Omental fat pad (tissue), 4 donors: ENCODE results near the gene BIN2. TPM values are rescaled to one million over a fixed set of nuclear protein-coding genes. Genes with fewer than 3 reads are reported as not detected.
A peak's percentile ranks its signal among the peaks of the same experiment; 100 is the strongest.

ENCODE experiments used
- ATAC-seq: fragments of 150-250 bp; one replicate; pipeline ENCODE4 v1.9.1; 2016; ENCODE audit warnings: mild to moderate bottlenecking, moderate library complexity; ENCODE audit not compliant: low FRiP score
- DNase-seq: peaks from one replicate; pipeline ENCODE4 v3.0.0-alpha.2; 2019; ENCODE audit warnings: low spot score
- CTCF ChIP-seq, 3 donors: fragments of 450-650 bp; IDR thresholded peaks; one replicate each; pipeline ENCODE4 v1.5.1; 2016 to 2017; ENCODE audit warnings: antibody characterized with exemption in 3 of 3, mild to moderate bottlenecking in 3 of 3, moderate library complexity in 2 of 3
- total RNA-seq, 4 donors: library from RNA; depleted of rRNA; stranded (reverse); fragments of >200 nt; gene quantifications; one replicate each; pipeline ENCODE4 v1.1.0, GENCODE V29; 2016

The BIN2 gene
- total RNA-seq: 10 to 100 TPM in 3 of 4 donors, 1 to 10 TPM in 1; 4.8 to 26.5 (median 13.0) TPM

GRCh38 chr12:51323966-51324895 is at the start of gene BIN2:
Gene BIN2 (minus strand): TSS chr12:51324174. CDS start chr12:51324102, 72 bp downstream.
- no peak for TF ChIP-seq CTCF (IDR thresholded peaks at IDR 0.05)
- ATAC-seq (no peak), DNase-seq (no peak)

GRCh38 chr12:51373187-51373586 is 49.2 kb upstream of the BIN2 start:
- TF ChIP-seq CTCF (IDR thresholded peaks at IDR 0.05): no peak
- DNase-seq (no peak), ATAC-seq (no peak)

GRCh38 chr12:51372021-51372420 is 48.0 kb upstream of the BIN2 start:
- no peak for ATAC-seq
- TF ChIP-seq CTCF (IDR thresholded peaks at IDR 0.05): no peak
- DNase-seq: no peak

- no peak for TF ChIP-seq CTCF (IDR thresholded peaks at IDR 0.05)
- ATAC-seq: peak; percentile 97
- DNase-seq: peak; percentile 36
Measured at GRCh38 chr12:51371295-51371953, 47.5 kb upstream of the BIN2 start.

GRCh38 chr12:51370667-51371066 is 46.7 kb upstream of the BIN2 start:
- no peak for TF ChIP-seq CTCF (IDR thresholded peaks at IDR 0.05)
- no peak for DNase-seq
- ATAC-seq: no peak

- no peak for TF ChIP-seq CTCF (IDR thresholded peaks at IDR 0.05)
- ATAC-seq (no peak), DNase-seq (no peak)
Measured at GRCh38 chr12:51369581-51369980, 45.6 kb upstream of the BIN2 start.
